ENCODE data around the gene NUP133.
"Not testable (repeated sequence)": the region's sequence is repeated elsewhere in the genome, so short reads cannot be mapped to it uniquely, and the experiment has no call there.

The NUP133 gene

DNA sequence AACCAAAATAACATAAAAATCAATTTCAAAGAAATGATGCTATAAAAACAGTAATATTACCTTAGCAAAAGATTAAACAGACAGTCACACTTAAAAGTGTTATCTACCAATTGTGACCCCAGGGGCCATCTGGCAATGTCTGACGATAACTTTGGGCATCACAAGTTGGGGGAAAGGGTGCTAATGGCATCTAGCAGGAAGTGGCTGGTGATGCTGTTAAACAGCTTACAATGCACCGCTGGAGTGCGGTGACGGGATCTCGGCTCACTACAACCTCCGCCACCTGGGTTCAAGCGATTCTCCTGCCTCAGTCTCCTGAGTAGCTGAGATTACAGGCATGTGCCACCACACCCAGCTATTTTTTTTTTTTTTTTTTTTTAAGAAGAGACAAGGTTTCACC lies 27.6 kb downstream of the NUP133 start:
- no peak for TF ChIP-seq CTCF (IDR thresholded peaks at IDR 0.05; ENCODE audit: low read depth, low read length, missing control alignments)
- no peak overlapping the region for H3K4me3 ChIP-seq (replicated peaks; ENCODE audit: low read depth, low read length)
- no peak for DNase-seq (ENCODE audit: extremely low read depth, low read depth)

DNA sequence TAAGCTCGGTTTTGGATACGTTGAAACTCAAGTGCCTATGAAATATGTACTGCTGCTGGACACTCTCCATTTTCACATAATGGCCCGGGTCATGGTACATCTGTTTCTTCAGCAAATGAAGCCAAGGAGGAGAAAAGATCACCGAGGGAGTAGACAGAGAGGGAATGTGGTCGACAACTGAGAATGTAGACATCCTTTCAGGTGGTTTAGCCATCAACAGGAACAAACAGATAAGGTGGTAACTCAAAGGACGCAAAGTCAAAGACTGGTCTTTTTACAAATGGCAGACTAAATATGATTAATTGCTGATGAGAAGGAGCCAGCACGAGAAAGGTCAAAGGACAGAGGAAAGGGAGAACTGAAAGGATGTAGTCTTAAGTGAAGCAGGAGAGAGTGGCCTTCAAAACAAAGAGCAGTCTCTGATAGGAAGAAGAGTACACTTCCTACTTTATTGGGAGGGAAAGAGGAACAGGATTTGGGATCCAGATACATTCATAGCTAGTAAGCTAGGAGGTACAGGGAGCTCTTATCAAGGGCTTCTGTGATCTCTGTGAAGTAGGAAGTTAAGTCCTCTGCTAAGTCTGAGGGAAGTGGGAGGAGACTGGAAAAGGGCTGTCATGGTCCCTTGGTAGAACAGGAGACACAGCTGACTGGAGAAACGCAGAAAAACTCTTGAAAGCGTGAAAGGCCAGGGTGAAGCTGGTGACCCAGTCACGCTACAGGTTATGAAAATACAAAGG lies 28.3 kb downstream of the NUP133 start:
- DNase-seq (ENCODE audit: extremely low read depth, low read depth): no peak
- H3K4me3 ChIP-seq (replicated peaks; ENCODE audit: low read depth, low read length): no peak overlapping the region
- TF ChIP-seq CTCF (IDR thresholded peaks at IDR 0.05; ENCODE audit: low read depth, low read length, missing control alignments): no peak

- TF ChIP-seq CTCF (IDR thresholded peaks at IDR 0.05; ENCODE audit: low read depth, low read length, missing control alignments): no peak
- no peak overlapping the region for H3K4me3 ChIP-seq (replicated peaks; ENCODE audit: low read depth, low read length)
- DNase-seq (ENCODE audit: extremely low read depth, low read depth): no peak
These were observed 29.3 kb downstream of the NUP133 start for GRCh38 chr1:229478852-229479251.

- not testable (repeated sequence) for DNase-seq (ENCODE audit: extremely low read depth, low read depth)
These were observed 32.3 kb downstream of the NUP133 start for GRCh38 chr1:229475859-229476258.

GRCh38 chr1:229474509-229474908 lies 33.6 kb downstream of the NUP133 start:
- peak; percentile 20 for DNase-seq (ENCODE audit: extremely low read depth, low read depth)
- no peak for TF ChIP-seq CTCF (IDR thresholded peaks at IDR 0.05; ENCODE audit: low read depth, low read length, missing control alignments)
- no peak overlapping the region for H3K4me3 ChIP-seq (replicated peaks; ENCODE audit: low read depth, low read length)

More at GRCh38 chr1:229475859-229476258, 32.3 kb downstream of the NUP133 start:
- not testable (repeated sequence) for H3K4me3 ChIP-seq (replicated peaks; ENCODE audit: low read depth, low read length)

DNA sequence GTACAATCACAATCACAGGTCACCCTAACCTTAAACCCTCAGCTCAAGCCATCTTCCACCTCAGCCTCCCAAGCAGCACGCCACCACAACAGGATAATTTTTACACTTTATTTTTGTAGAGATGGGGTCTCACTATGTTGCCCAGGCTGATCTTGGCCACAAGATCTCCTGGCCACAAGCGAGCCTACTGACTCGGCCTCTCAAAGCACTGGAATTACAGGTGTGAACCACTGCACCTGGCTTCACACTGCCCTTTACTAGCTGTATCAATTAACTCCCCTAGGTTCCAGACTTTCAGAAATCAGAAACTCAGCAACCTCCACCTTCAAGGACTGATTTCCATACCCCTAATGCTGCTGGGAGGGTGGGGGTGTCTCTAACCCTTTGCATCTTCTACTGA lies 37.0 kb downstream of the NUP133 start:
- H3K4me3 ChIP-seq (replicated peaks; ENCODE audit: low read depth, low read length): no peak overlapping the region
- TF ChIP-seq CTCF (IDR thresholded peaks at IDR 0.05; ENCODE audit: low read depth, low read length, missing control alignments): no peak
- DNase-seq (ENCODE audit: extremely low read depth, low read depth): no peak

DNA sequence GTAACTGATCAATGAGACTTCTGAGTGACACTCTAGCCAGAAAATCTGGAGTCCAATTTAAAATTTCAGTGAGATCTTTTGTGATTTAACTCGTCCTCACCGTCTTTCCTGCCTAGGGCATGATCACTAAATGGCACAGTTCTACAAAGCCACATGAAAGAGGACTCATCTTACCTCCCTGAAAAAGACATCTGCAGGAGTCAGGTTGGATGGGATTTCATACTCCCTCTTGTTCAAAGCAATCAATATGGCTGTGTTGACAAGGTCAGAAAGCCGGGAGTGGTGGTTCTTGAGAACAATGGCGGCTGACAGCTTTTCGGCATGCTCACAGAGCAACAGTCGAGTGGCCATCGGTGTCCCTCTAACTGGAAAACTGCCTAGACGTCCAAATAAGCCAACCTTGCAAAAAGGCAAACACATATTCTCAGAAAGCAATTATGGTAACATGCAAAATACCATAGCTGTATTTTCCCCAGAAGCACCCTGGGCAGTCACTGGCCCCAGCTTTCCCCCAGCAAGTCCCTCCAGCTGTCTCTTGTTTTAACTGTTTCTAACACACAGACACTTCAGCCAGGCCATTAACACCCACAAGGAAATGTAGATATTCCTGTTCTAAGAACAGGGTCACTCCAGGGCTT lies 37.6 kb downstream of the NUP133 start:
- no peak for DNase-seq (ENCODE audit: extremely low read depth, low read depth)
- TF ChIP-seq CTCF (IDR thresholded peaks at IDR 0.05; ENCODE audit: low read depth, low read length, missing control alignments): no peak
- no peak overlapping the region for H3K4me3 ChIP-seq (replicated peaks; ENCODE audit: low read depth, low read length)
